ENCODE data around the gene DUSP5.

- peak; percentile 98 for TF ChIP-seq RAD21 (IDR thresholded peaks at IDR 0.05; ENCODE audit: low read depth)
- TF ChIP-seq, protein P1, sequence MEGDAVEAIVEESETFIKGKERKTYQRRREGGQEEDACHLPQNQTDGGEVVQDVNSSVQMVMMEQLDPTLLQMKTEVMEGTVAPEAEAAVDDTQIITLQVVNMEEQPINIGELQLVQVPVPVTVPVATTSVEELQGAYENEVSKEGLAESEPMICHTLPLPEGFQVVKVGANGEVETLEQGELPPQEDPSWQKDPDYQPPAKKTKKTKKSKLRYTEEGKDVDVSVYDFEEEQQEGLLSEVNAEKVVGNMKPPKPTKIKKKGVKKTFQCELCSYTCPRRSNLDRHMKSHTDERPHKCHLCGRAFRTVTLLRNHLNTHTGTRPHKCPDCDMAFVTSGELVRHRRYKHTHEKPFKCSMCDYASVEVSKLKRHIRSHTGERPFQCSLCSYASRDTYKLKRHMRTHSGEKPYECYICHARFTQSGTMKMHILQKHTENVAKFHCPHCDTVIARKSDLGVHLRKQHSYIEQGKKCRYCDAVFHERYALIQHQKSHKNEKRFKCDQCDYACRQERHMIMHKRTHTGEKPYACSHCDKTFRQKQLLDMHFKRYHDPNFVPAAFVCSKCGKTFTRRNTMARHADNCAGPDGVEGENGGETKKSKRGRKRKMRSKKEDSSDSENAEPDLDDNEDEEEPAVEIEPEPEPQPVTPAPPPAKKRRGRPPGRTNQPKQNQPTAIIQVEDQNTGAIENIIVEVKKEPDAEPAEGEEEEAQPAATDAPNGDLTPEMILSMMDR (IDR thresholded peaks at IDR 0.05 in 2 of 3, conservative IDR thresholded peaks at IDR 0.05 in 1 of 3; ENCODE audit: borderline replicate concordance in 1 of 3, insufficient read depth in 1 of 3, low read depth in 2 of 3, low read length in 2 of 3): peak; percentile 82 to 98 (median 91)
- TF ChIP-seq POLR2A (IDR thresholded peaks at IDR 0.05; ENCODE audit: borderline replicate concordance, extremely low read depth, insufficient read depth, insufficient read length): no peak
- TF ChIP-seq SP1 (IDR thresholded peaks at IDR 0.05; ENCODE audit: low read depth): no peak
- TF ChIP-seq EGR1 (IDR thresholded peaks at IDR 0.05; ENCODE audit: low read depth): no peak
- TF ChIP-seq ATF3 (IDR thresholded peaks at IDR 0.05): no peak
- no peak for TF ChIP-seq EZH2phosphoT487 (IDR thresholded peaks at IDR 0.05; ENCODE audit: borderline replicate concordance)
- TF ChIP-seq EZH2 (IDR thresholded peaks at IDR 0.05): no peak
- TF ChIP-seq FOSL1 (IDR thresholded peaks at IDR 0.05; ENCODE audit: low read depth): no peak
- TF ChIP-seq ZBTB33 (IDR thresholded peaks at IDR 0.05; ENCODE audit: extremely low read depth, insufficient replicate concordance, low read length): no peak
- peak; percentile 84 for TF ChIP-seq YY1 (IDR thresholded peaks at IDR 0.05; ENCODE audit: extremely low read depth, insufficient replicate concordance, low read depth, low read length)
These were observed 49.5 kb downstream of the DUSP5 start for GRCh38 chr10:110547139-110547761.

Measured in HCT116 (cell line).